HepG2 (cell line): ENCODE results near the gene RNF6. TPM values are rescaled to one million over a fixed set of nuclear protein-coding genes. Genes with fewer than 3 reads are reported as not detected.
A peak's percentile ranks its signal among the peaks of the same experiment; 100 is the strongest.

Source experiments
- KLF12 ChIP-seq: sonication (generic); formaldehyde crosslinking; IDR thresholded peaks from 2 replicates; pipeline ENCODE4 v1.4.0; 2020; ENCODE audit warnings: missing genetic modification reagents, borderline replicate concordance
- MAF1 ChIP-seq: sonication (generic); formaldehyde crosslinking; IDR thresholded peaks from 2 replicates; pipeline ENCODE4 v1.5.0; 2020; ENCODE audit warnings: missing genetic modification reagents, borderline replicate concordance
- NPAS2 ChIP-seq: sonication (generic); formaldehyde crosslinking; IDR thresholded peaks from 2 replicates; pipeline ENCODE4 v1.8.0; 2022; ENCODE audit warnings: mild to moderate bottlenecking, missing genetic modification reagents, borderline replicate concordance
- POLR2AphosphoS2 ChIP-seq: IDR thresholded peaks from 2 replicates; pipeline ENCODE4 v1.6.1; 2011; ENCODE audit warnings: low read depth, low read length, improper control_type of control experiment
- SOX13 ChIP-seq, 3 experiments: fragments of 450-650 bp in 1 of 3; sonication (generic) in 1 of 3; formaldehyde crosslinking in 1 of 3; IDR thresholded peaks in 2 of 3; conservative IDR thresholded peaks in 1 of 3; 2 replicates each; pipeline versions ENCODE4 v1.5.0 to v1.6.1; 2016 to 2020; ENCODE audit warnings: antibody characterized with exemption in 1 of 3, mild to moderate bottlenecking in 1 of 3, missing compliant biosample characterization in 1 of 3, missing genetic modification reagents in 1 of 3, moderate library complexity in 1 of 3
- ZNF207 ChIP-seq: fragments of 450-650 bp; IDR thresholded peaks from 2 replicates; pipeline ENCODE4 v1.6.1; 2016; ENCODE audit warnings: antibody characterized with exemption, borderline replicate concordance
- ZNF260 ChIP-seq: sonication (generic); formaldehyde crosslinking; IDR thresholded peaks from 2 replicates; pipeline ENCODE4 v1.4.0; 2020; ENCODE audit warnings: missing genetic modification reagents, low read depth, mild to moderate bottlenecking, borderline replicate concordance
- ZNF616 ChIP-seq: sonication (generic); formaldehyde crosslinking; IDR thresholded peaks from 2 replicates; pipeline ENCODE4 v1.5.0; 2020; ENCODE audit warnings: low read depth, mild to moderate bottlenecking, missing genetic modification reagents
- polyA plus RNA-seq, 8 experiments: library from polyadenylated mRNA; depleted of rRNA in 3 of 8; stranded (reverse) in 7 of 8; unstranded in 1 of 8; fragments of >200 nt; fragmentation: Illumina TruSeq in 4 of 8; extraction: Trizol in 4 of 8; gene quantifications; 2 replicates each; pipeline versions ENCODE4 v1.2.1 to v1.2.3, GENCODE V29; 2011 to 2016; ENCODE audit warnings: low read depth in 4 of 8, missing spikeins in 1 of 8, mixed read lengths in 1 of 8; ENCODE audit not compliant: insufficient read depth in 1 of 8
- total RNA-seq, 5 experiments: library from RNA; depleted of rRNA; stranded (reverse); fragments of >200 nt; fragmentation: Illumina TruSeq; extraction: Trizol; gene quantifications; 2 replicates each; pipeline ENCODE4 v1.2.3, GENCODE V29; 2016; ENCODE audit warnings: low read depth in 1 of 5
- TF ChIP-seq, protein P1 (sequence below): sonication (generic); formaldehyde crosslinking; IDR thresholded peaks from one replicate; pipeline ENCODE4 v1.5.1; 2020; ENCODE audit warnings: mild to moderate bottlenecking, missing genetic modification reagents; ENCODE audit errors: not compliant biosample characterization
- TF ChIP-seq, protein P2 (sequence below): sonication (generic); formaldehyde crosslinking; IDR thresholded peaks from 2 replicates; pipeline ENCODE4 v1.5.0; 2020; ENCODE audit warnings: missing genetic modification reagents
- TF ChIP-seq, protein P3 (sequence below): sonication (generic); formaldehyde crosslinking; IDR thresholded peaks from 2 replicates; pipeline ENCODE4 v1.5.0; 2020; ENCODE audit warnings: missing genetic modification reagents
- TF ChIP-seq, protein P4 (sequence below): sonication (generic); formaldehyde crosslinking; IDR thresholded peaks from 2 replicates; pipeline ENCODE4 v1.4.0; 2020; ENCODE audit warnings: low read depth, mild to moderate bottlenecking, missing genetic modification reagents

Gene RNF6
- total and polyA plus RNA-seq, 2 of the 13 experiments (the other 11 are each of a cell fraction or from before 2014, with no cell fraction given), result 14.6 to 36.8 TPM

DNA sequence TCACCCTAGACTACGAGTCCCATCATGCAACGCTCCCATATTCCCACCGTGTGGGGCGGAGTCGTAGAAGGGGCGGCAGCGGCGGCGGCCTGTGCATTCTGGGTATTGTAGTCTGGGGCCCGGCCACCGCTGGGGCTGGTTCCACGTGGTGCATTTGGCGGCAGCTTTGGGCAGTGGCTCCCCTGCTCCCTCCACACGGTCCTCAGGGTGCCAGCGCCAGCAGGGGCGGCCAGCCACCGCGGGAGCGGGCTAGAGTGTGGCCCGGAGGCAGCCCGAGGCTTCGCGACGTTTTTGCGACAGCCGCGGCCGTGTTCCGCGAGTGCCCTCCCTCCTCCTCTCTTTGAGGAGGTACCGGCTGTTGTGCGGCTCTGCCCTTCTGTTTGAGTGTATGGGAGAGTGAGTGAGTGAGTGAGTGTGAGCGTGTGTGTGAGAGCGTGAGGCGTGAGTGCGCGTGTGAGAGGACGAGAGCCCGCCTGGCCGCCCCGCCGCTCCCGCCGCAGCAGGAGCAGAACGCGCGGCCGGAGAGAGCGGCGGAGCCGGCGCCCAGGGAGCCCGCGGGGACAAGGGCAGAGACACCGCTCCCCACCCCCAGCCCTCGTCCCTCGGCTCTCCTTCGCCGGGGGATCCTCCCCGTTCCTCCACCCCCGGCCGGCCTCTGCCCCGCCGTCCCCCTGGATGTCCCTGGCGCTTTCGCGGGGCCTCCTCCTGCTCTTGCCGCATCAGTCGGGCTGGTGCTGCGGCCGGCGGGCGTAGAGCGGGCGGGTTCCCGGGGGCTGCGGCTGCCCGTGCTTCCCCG is 31.9 kb upstream of the RNF6 start, which contains the start of gene CDK8 (continued):
- TF ChIP-seq, protein P1, sequence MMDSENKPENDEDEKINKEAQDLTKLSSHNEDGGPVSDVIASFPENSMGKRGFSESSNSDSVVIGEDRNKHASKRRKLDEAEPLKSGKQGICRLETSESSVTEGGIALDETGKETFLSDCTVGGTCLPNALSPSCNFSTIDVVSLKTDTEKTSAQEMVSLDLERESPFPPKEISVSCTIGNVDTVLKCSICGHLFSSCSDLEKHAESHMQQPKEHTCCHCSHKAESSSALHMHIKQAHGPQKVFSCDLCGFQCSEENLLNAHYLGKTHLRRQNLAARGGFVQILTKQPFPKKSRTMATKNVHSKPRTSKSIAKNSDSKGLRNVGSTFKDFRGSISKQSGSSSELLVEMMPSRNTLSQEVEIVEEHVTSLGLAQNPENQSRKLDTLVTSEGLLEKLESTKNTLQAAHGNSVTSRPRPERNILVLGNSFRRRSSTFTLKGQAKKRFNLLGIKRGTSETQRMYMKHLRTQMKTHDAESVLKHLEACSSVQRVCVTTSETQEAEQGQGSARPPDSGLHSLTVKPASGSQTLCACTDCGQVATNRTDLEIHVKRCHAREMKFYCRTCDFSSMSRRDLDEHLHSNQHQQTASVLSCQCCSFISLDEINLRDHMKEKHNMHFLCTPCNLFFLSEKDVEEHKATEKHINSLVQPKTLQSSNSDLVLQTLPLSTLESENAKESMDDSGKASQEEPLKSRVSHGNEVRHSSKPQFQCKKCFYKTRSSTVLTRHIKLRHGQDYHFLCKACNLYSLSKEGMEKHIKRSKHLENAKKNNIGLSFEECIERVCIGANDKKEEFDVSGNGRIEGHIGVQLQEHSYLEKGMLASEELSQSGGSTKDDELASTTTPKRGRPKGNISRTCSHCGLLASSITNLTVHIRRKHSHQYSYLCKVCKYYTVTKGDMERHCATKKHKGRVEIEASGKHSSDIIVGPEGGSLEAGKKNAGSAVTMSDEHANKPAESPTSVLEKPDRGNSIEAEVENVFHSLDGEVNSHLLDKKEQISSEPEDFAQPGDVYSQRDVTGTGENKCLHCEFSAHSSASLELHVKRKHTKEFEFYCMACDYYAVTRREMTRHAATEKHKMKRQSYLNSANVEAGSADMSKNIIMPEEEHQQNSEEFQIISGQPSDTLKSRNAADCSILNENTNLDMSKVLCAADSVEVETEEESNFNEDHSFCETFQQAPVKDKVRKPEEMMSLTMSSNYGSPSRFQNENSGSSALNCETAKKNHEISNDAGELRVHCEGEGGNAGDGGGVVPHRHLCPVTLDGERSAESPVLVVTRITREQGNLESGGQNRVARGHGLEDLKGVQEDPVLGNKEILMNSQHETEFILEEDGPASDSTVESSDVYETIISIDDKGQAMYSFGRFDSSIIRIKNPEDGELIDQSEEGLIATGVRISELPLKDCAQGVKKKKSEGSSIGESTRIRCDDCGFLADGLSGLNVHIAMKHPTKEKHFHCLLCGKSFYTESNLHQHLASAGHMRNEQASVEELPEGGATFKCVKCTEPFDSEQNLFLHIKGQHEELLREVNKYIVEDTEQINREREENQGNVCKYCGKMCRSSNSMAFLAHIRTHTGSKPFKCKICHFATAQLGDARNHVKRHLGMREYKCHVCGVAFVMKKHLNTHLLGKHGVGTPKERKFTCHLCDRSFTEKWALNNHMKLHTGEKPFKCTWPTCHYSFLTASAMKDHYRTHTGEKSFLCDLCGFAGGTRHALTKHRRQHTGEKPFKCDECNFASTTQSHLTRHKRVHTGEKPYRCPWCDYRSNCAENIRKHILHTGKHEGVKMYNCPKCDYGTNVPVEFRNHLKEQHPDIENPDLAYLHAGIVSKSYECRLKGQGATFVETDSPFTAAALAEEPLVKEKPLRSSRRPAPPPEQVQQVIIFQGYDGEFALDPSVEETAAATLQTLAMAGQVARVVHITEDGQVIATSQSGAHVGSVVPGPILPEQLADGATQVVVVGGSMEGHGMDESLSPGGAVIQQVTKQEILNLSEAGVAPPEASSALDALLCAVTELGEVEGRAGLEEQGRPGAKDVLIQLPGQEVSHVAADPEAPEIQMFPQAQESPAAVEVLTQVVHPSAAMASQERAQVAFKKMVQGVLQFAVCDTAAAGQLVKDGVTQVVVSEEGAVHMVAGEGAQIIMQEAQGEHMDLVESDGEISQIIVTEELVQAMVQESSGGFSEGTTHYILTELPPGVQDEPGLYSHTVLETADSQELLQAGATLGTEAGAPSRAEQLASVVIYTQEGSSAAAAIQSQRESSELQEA (CRISPR knock-in tag), result no peak
- TF ChIP-seq MAF1 (CRISPR knock-in tag), result peak; percentile 42; the same call in 1 of the 2 replicates
- TF ChIP-seq, protein P2, sequence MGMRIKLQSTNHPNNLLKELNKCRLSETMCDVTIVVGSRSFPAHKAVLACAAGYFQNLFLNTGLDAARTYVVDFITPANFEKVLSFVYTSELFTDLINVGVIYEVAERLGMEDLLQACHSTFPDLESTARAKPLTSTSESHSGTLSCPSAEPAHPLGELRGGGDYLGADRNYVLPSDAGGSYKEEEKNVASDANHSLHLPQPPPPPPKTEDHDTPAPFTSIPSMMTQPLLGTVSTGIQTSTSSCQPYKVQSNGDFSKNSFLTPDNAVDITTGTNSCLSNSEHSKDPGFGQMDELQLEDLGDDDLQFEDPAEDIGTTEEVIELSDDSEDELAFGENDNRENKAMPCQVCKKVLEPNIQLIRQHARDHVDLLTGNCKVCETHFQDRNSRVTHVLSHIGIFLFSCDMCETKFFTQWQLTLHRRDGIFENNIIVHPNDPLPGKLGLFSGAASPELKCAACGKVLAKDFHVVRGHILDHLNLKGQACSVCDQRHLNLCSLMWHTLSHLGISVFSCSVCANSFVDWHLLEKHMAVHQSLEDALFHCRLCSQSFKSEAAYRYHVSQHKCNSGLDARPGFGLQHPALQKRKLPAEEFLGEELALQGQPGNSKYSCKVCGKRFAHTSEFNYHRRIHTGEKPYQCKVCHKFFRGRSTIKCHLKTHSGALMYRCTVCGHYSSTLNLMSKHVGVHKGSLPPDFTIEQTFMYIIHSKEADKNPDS (CRISPR knock-in tag), result no peak
- TF ChIP-seq POLR2AphosphoS2, result no peak
- TF ChIP-seq ZNF260 (CRISPR knock-in tag), result no peak
- TF ChIP-seq, protein P3, sequence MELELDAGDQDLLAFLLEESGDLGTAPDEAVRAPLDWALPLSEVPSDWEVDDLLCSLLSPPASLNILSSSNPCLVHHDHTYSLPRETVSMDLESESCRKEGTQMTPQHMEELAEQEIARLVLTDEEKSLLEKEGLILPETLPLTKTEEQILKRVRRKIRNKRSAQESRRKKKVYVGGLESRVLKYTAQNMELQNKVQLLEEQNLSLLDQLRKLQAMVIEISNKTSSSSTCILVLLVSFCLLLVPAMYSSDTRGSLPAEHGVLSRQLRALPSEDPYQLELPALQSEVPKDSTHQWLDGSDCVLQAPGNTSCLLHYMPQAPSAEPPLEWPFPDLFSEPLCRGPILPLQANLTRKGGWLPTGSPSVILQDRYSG, result no peak
- TF ChIP-seq ZNF616 (CRISPR knock-in tag), result no peak
- TF ChIP-seq KLF12, result peak; percentile 85
- no peak for TF ChIP-seq SOX13 (IDR thresholded peaks at IDR 0.05)
- TF ChIP-seq SOX13 (CRISPR knock-in tag; conservative IDR thresholded peaks at IDR 0.05 in 1 of 2, IDR thresholded peaks at IDR 0.05 in 1 of 2), result 0 out of 4 replicates have a peak, but pooled peaks of 1 of the 2 experiments have one; percentile 6
- TF ChIP-seq, protein P4, sequence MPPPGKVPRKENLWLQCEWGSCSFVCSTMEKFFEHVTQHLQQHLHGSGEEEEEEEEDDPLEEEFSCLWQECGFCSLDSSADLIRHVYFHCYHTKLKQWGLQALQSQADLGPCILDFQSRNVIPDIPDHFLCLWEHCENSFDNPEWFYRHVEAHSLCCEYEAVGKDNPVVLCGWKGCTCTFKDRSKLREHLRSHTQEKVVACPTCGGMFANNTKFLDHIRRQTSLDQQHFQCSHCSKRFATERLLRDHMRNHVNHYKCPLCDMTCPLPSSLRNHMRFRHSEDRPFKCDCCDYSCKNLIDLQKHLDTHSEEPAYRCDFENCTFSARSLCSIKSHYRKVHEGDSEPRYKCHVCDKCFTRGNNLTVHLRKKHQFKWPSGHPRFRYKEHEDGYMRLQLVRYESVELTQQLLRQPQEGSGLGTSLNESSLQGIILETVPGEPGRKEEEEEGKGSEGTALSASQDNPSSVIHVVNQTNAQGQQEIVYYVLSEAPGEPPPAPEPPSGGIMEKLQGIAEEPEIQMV (CRISPR knock-in tag), result peak; percentile 83
- no peak for TF ChIP-seq ZNF207
- no peak for TF ChIP-seq NPAS2
